ENCODE measurements around the gene ARHGAP1. TPM values are rescaled to one million over a fixed set of nuclear protein-coding genes. Genes with fewer than 3 reads are reported as not detected.

ARHGAP1 gene
- total and polyA plus RNA-seq, 2 donors (not counting 3 experiments of a cell fraction or from before 2014, with no cell fraction given): 30.9 to 58.2 TPM

- H3K27ac ChIP-seq (ENCODE audit: insufficient read depth, low read depth, low read length): no peak overlapping the region
- ChIA-PET POLR2A (no interaction called here), CTCF (no interaction called here)
- DNase-seq (ENCODE audit: low read depth, low spot score) (no peak), FAIRE-seq (no peak)
- no peaks in the 10 kb centered on the region for H3K27me3 ChIP-seq (ENCODE audit: control insufficient read depth in 2 of 2, insufficient read depth in 2 of 2, low read length in 2 of 2)
- H3K4me1 ChIP-seq (ENCODE audit: control insufficient read depth, extremely low read depth, insufficient read depth, low read length): no peaks in the 10 kb centered on the region
- TF ChIP-seq JUN (IDR thresholded peaks at IDR 0.05; ENCODE audit: borderline replicate concordance, insufficient read depth, insufficient read length, low read depth) (no peak), GATA2 (IDR thresholded peaks at IDR 0.05; ENCODE audit: insufficient read depth, insufficient read length, low read depth, low read length) (no peak), MAX (IDR thresholded peaks at IDR 0.05; ENCODE audit: insufficient read depth, insufficient read length) (no peak), MYC (IDR thresholded peaks at IDR 0.05; ENCODE audit: low read depth, low read length) (no peak), EZH2 (IDR thresholded peaks at IDR 0.05; ENCODE audit: borderline replicate concordance, low read depth, low read length, severe bottlenecking) (no peak), CTCF (IDR thresholded peaks at IDR 0.05; ENCODE audit: extremely low read depth in 1 of 2, insufficient read depth in 1 of 2, low read depth in 1 of 2, low read length in 2 of 2) (no peak), FOS (IDR thresholded peaks at IDR 0.05; ENCODE audit: borderline replicate concordance, insufficient read depth, low read length) (no peak), POLR2A (IDR thresholded peaks at IDR 0.05; ENCODE audit: low read depth, low read length) (no peak), POLR2AphosphoS5 (IDR thresholded peaks at IDR 0.05; ENCODE audit: insufficient read depth, low read depth, low read length) (no peak)
- H3K79me2 ChIP-seq (ENCODE audit: control insufficient read depth, insufficient read depth, low read length): peaks cover 13% of the 10 kb centered on the region
- H3K36me3 ChIP-seq (ENCODE audit: control insufficient read depth in 2 of 2, extremely low read depth in 1 of 2, insufficient read depth in 2 of 2, low read length in 2 of 2): peaks cover 4 to 26% of the 10 kb centered on the region in 2 experiments
- no peaks in the 10 kb centered on the region for H3K9me1 ChIP-seq (replicated peaks; ENCODE audit: control insufficient read depth, extremely low read depth, insufficient read depth, low read length)
- intact Hi-C loops (cut with micrococcal nuclease): no loop called here
- no peak overlapping the region for H3K9ac ChIP-seq (replicated peaks; ENCODE audit: extremely low read depth, insufficient read depth, low read length)
- H2AFZ ChIP-seq (ENCODE audit: low read depth, low read length): no peak overlapping the region
- dilution Hi-C loops (cut with MboI; ENCODE audit: extremely low pct_ligation_motif_present, low sequenced_read_pairs): no loop called here
- no peaks in the 10 kb centered on the region for H4K20me1 ChIP-seq (replicated peaks; ENCODE audit: control insufficient read depth, extremely low read depth, insufficient read depth, low read length)
- H3K4me2 ChIP-seq (ENCODE audit: insufficient read depth, low read length): no peak overlapping the region
- BruUV-seq (replicated peaks): no TSS peak
- H3K9me3 ChIP-seq (replicated peaks; ENCODE audit: control insufficient read depth, insufficient read depth, low read length): no peaks in the 10 kb centered on the region
- H3K4me3 ChIP-seq (replicated peaks in 1 of 3; ENCODE audit: insufficient read depth in 1 of 3, low read depth in 1 of 3, low read length in 3 of 3): no peak overlapping the region
Observed at GRCh38 chr11:46695345-46696211, 4.8 kb downstream of the ARHGAP1 start.
